SK-N-MC (cell line): ENCODE data around the gene ZEB2.

Experiments
- DNase-seq: peaks from one replicate; pipeline ENCODE4 v3.0.0-alpha.2; 2011; ENCODE audit warnings: low read depth, low spot score
- H3K27ac ChIP-seq: fragments of 200-600 bp; sonication (generic); 2 replicates; pipeline ENCODE4 v1.5.1; 2016; ENCODE audit warnings: mixed run types
- H3K36me3 ChIP-seq: fragments of 200-600 bp; sonication (generic); 2 replicates; pipeline ENCODE4 v1.6.1; 2017; ENCODE audit warnings: antibody characterized with exemption, low read length, mixed read lengths; ENCODE audit not compliant: insufficient read depth
- H3K4me3 ChIP-seq: fragments of 200-600 bp; sonication (generic); 2 replicates; pipeline ENCODE4 v1.5.1; 2016
- H3K9ac ChIP-seq: fragments of 200-600 bp; sonication (generic); 2 replicates; pipeline ENCODE4 v1.8.0; 2017; ENCODE audit warnings: mixed run types, mixed read lengths; ENCODE audit not compliant: insufficient read length
- H3K9me3 ChIP-seq: fragments of 200-600 bp; sonication (generic); 2 replicates; pipeline ENCODE4 v1.6.1; 2017; ENCODE audit warnings: low read depth, mild to moderate bottlenecking, antibody characterized with exemption, low read length, moderate library complexity, mixed read lengths
- EZH2 ChIP-seq: fragments of 200-600 bp; sonication (generic); IDR thresholded peaks from one replicate; pipeline ENCODE4 v1.6.1; 2017; ENCODE audit warnings: antibody characterized with exemption
- FOXP2 ChIP-seq: optimal IDR thresholded peaks from 2 replicates; pipeline ENCODE3; 2011; ENCODE audit warnings: mild to moderate bottlenecking, moderate library complexity; ENCODE audit not compliant: insufficient read depth; ENCODE audit errors: extremely low read length, control extremely low read depth
- POLR2AphosphoS5 ChIP-seq: IDR thresholded peaks from 2 replicates; pipeline ENCODE4 v1.6.1; 2012; ENCODE audit warnings: mild to moderate bottlenecking, low read depth, low read length, borderline replicate concordance

The ZEB2 gene

GRCh38 chr2:144447535-144447934 lies 72.4 kb downstream of the ZEB2 start:
- Histone ChIP-seq H3K9me3 (no peaks in the 10 kb centered on the region), H3K36me3 (peaks cover 63% of the 10 kb centered on the region), H3K9ac (no peak overlapping the region), H3K4me3 (no peak overlapping the region), H3K27ac (0 out of 2 replicates have a peak overlapping the region, but pooled peaks have one; percentile 3)
- no peak for DNase-seq
- TF ChIP-seq FOXP2: no peak
- TF ChIP-seq POLR2AphosphoS5: no peak
- TF ChIP-seq EZH2: no peak

- Histone ChIP-seq H3K36me3 (peaks cover 53% of the 10 kb centered on the region), H3K4me3 (no peak overlapping the region), H3K27ac (peak overlapping the region; percentile 29; the same call in 1 of the 2 replicates), H3K9ac (no peak overlapping the region), H3K9me3 (no peaks in the 10 kb centered on the region)
- no peak for DNase-seq
- TF ChIP-seq FOXP2 (no peak), EZH2 (no peak), POLR2AphosphoS5 (no peak)
Observed at GRCh38 chr2:144446136-144446535, 73.8 kb downstream of the ZEB2 start.

GRCh38 chr2:144445196-144445595 lies 74.7 kb downstream of the ZEB2 start:
- H3K27ac ChIP-seq: peak overlapping the region; percentile 29; the same call in 1 of the 2 replicates
- H3K36me3 ChIP-seq: peaks cover 53% of the 10 kb centered on the region
- no peak for TF ChIP-seq POLR2AphosphoS5
- no peak for TF ChIP-seq EZH2
- TF ChIP-seq FOXP2: no peak
- no peak overlapping the region for H3K4me3 ChIP-seq
- H3K9me3 ChIP-seq: no peaks in the 10 kb centered on the region
- no peak overlapping the region for H3K9ac ChIP-seq
- no peak for DNase-seq

DNA sequence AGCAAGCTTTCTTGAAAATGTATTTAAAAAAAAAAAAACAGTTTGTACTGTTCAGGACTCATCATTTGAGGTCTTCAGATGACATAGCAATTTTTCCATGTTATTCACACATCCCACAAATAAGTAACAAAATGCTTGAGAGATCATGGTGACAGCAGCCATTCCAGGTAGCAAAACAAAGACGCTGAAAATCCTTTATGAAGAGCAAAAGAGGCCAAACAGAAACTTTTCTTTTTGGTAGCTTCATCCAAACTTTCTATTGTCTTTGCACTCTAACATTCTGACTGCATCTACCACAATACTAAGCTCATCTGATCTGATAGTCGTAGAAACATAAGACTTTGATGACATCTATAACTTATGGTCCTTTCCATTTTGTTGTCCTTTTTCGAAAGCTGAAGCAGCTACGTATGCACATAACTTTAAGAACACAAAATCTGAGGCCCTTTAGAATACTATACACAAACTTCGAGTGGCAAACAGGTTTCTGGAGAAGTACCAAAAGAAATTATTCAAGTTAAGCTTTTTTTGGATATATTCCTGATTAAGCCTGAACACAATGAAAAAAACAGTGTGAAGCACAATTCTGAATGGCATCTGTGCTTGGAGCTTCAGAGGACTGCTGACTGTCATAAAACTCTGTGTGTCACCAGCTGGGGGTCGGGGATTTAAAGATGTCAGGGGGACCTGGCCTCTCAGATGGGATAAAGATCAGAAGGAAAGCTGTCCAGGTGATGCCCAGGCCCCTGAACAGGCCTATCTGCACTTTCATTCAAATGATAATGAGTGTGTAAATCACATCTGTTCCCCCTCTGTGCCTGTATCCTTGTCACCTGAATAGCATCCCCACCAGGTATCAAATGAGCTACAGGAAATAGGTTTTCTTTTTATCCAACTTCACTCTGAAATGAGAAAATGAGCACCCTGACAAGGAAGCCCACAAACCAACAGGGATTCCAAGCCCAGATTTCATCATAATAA lies 75.8 kb downstream of the ZEB2 start:
- DNase-seq: no peak
- Histone ChIP-seq H3K36me3 (peaks cover 48% of the 10 kb centered on the region), H3K9ac (peak overlapping the region; percentile 35), H3K9me3 (no peaks in the 10 kb centered on the region), H3K27ac (peak overlapping the region; percentile 38), H3K4me3 (no peak overlapping the region)
- TF ChIP-seq EZH2: no peak
- TF ChIP-seq FOXP2: no peak
- no peak for TF ChIP-seq POLR2AphosphoS5

GRCh38 chr2:144441711-144442141 lies 78.2 kb downstream of the ZEB2 start:
- no peak for DNase-seq
- Histone ChIP-seq H3K27ac (peak overlapping the region; percentile 27), H3K4me3 (no peak overlapping the region), H3K9me3 (no peaks in the 10 kb centered on the region), H3K9ac (peak overlapping the region; percentile 41), H3K36me3 (peaks cover 44% of the 10 kb centered on the region)
- TF ChIP-seq EZH2 (no peak), POLR2AphosphoS5 (no peak), FOXP2 (no peak)

DNA sequence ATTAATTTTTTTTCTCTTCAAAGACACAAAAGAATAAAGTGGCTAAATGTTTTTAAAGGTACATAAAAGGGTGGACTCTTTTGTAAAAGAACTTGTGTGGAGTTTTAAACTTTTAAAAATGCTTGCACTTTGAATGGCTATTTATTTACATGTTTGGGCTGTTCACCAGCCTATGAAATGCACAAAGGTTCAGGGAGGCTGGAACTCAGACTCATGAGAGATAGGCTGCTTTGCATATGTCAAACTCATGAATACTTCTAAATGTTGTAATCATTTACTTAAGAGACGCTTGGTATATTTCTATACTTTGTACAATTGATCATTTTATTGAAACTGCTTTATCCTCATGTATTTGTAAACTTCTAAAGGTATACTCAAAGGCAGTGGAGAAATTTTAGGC lies 79.9 kb downstream of the ZEB2 start:
- H3K9ac ChIP-seq: no peak overlapping the region
- H3K36me3 ChIP-seq: peaks cover 42% of the 10 kb centered on the region
- H3K27ac ChIP-seq: peak overlapping the region; percentile 40; the same call in 1 of the 2 replicates
- TF ChIP-seq EZH2 (no peak), FOXP2 (no peak), POLR2AphosphoS5 (no peak)
- no peak for DNase-seq
- no peaks in the 10 kb centered on the region for H3K9me3 ChIP-seq
- no peak overlapping the region for H3K4me3 ChIP-seq

DNA sequence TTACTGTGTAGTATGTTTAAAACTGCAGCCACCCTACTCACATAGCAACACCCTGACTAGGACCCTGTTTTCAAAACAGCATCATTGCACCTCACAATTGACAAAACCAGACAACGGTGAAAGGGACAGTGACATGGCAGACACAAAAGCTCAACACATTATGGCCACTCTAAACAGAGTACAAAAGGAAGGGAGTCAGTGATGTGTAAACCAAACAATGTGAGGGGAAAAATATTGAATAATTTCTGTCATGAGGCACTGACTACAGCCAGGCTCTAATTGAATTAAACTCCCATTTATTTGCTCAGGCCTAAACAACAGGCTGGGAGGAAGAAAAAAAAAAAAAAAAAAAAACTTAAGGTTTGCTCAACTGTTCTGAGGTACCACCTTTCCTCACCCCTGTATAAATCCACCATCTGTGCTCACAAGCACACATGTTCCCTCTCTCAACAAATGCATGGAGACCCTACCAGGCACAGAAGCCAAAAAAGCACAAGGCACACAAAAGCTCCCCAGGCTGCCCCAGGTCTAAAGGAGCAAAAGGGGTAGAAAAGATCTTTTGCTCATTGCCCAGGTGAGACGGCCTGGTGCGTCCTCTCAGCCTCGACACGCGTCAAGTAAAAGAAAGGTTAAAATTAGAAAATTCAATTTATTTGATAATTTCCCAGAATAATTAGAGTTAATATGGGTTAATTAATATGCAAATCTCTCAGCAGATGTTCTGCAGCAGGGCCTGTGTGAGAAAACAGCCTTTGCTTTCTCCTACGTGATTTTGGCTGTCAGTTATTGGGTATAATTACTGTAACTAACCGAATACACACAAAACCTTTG lies 80.9 kb downstream of the ZEB2 start:
- Histone ChIP-seq H3K27ac (peak overlapping the region; percentile 40; the same call in 1 of the 2 replicates), H3K9me3 (no peaks in the 10 kb centered on the region), H3K9ac (no peak overlapping the region), H3K4me3 (no peak overlapping the region), H3K36me3 (peaks cover 52% of the 10 kb centered on the region)
- no peak for DNase-seq
- no peak for TF ChIP-seq FOXP2
- TF ChIP-seq POLR2AphosphoS5: no peak

DNA sequence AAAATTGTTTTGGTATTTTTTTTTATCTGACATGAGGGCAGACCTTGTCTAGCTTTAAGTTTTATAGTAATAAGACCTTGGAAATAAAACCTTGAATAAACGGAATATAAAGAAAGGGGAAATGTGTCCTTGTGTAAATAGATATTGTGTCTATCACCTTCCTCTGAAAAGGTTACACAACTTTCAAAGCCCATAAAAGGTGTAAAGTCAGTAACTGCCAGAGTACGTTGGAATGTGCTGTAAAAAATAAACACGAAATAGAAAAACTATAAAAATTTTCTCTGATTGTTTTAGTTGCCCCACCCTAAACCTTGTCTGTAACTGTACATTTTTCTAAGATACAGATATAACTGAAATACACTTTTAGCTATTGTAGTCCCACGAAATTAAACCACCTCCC lies 82.3 kb downstream of the ZEB2 start:
- Histone ChIP-seq H3K9ac (no peak overlapping the region), H3K9me3 (no peaks in the 10 kb centered on the region), H3K36me3 (peaks cover 53% of the 10 kb centered on the region), H3K4me3 (no peak overlapping the region), H3K27ac (peak overlapping the region; percentile 66; the same call in 1 of the 2 replicates)
- no peak for TF ChIP-seq POLR2AphosphoS5
- no peak for TF ChIP-seq FOXP2
- no peak for TF ChIP-seq EZH2
- no peak for DNase-seq
